CD4-positive, alpha-beta T cell (primary cell): ENCODE data around the gene CDH8. TPM values are rescaled to one million over a fixed set of nuclear protein-coding genes. Genes with fewer than 3 reads are reported as not detected.

ENCODE experiments used
- ATAC-seq: fragments of 200-7000 bp; cut with Tn5 transposase; one replicate; pipeline ENCODE4 v1.10.0; 2022; ENCODE audit warnings: mild to moderate bottlenecking; ENCODE audit not compliant: poor library complexity
- CTCF ChIA-PET: fragments of 350-600 bp; sonication (Branson Sonifier 250); formaldehyde crosslinking; loops from one replicate; lab custom pipeline; 2021; ENCODE audit warnings: antibody characterized with exemption, inconsistent platforms; lab: Charles Lee
- POLR2A ChIA-PET: fragments of 350-600 bp; sonication (Branson Sonifier 250); formaldehyde crosslinking; loops from one replicate; lab custom pipeline; 2021; ENCODE audit warnings: antibody characterized with exemption, inconsistent platforms; lab: Charles Lee
- DNase-seq, 14 experiments: peaks; one replicate each; pipeline ENCODE4 v3.0.0-alpha.2; 2013 to 2020; ENCODE audit warnings: mixed read lengths in 2 of 14
- H3K27ac ChIP-seq, 2 donors: one replicate each; pipeline versions ENCODE4 v1.5.1 to v1.7.0; 2013; ENCODE audit warnings: low read length in 2 of 2, low read depth in 1 of 2, mild to moderate bottlenecking in 1 of 2
- H3K27me3 ChIP-seq, 2 experiments: 1 replicate in 1 of 2; 2 replicates in 1 of 2; pipeline versions ENCODE4 v1.6.1 to v1.7.0; 2013; ENCODE audit warnings: low read length in 2 of 2, control low read depth in 1 of 2, mild to moderate bottlenecking in 1 of 2, moderate library complexity in 1 of 2; ENCODE audit not compliant: insufficient read depth in 2 of 2, control insufficient read depth in 1 of 2
- H3K36me3 ChIP-seq: one replicate; pipeline ENCODE4 v1.6.1; 2013; ENCODE audit warnings: low read length, control low read depth; ENCODE audit not compliant: insufficient read depth
- H3K4me1 ChIP-seq: one replicate; pipeline ENCODE4 v1.6.1; 2013; ENCODE audit warnings: low read length, control low read depth; ENCODE audit not compliant: insufficient read depth
- H3K4me3 ChIP-seq: one replicate; pipeline ENCODE4 v1.5.1; 2013; ENCODE audit warnings: mild to moderate bottlenecking, low read length, moderate library complexity
- H3K9me3 ChIP-seq, 2 experiments: 1 replicate in 1 of 2; 2 replicates in 1 of 2; pipeline versions ENCODE4 v1.6.1 to v1.7.0; 2013; ENCODE audit warnings: low read length in 2 of 2, mild to moderate bottlenecking in 2 of 2, control low read depth in 1 of 2, moderate library complexity in 1 of 2; ENCODE audit not compliant: control insufficient read depth in 1 of 2, insufficient read depth in 1 of 2
- H3K27ac Mint-ChIP-seq: one replicate; pipeline ENCODE4 v1.8.0; 2020; ENCODE audit warnings: mixed read lengths
- H3K27me3 Mint-ChIP-seq: one replicate; pipeline ENCODE4 v1.8.0; 2021; ENCODE audit warnings: mixed read lengths
- H3K36me3 Mint-ChIP-seq: one replicate; pipeline ENCODE4 v1.8.0; 2021; ENCODE audit warnings: low read depth, mixed read lengths
- H3K4me1 Mint-ChIP-seq: one replicate; pipeline ENCODE4 v1.8.0; 2021; ENCODE audit warnings: low read depth, mixed read lengths
- H3K4me3 Mint-ChIP-seq: one replicate; pipeline ENCODE4 v1.8.0; 2020; ENCODE audit warnings: mild to moderate bottlenecking, mixed read lengths
- H3K9me3 Mint-ChIP-seq: one replicate; pipeline ENCODE4 v1.8.0; 2020; ENCODE audit warnings: mixed read lengths
- intact Hi-C, 2 experiments: fragments of 100-400 bp; cut with DNase I in 1 of 2; cut with micrococcal nuclease in 1 of 2; formaldehyde crosslinking; loops; one replicate each; pipeline versions ENCODE4 v1.15.1 to v1.9.0; 2023 to 2025; cut with DNase I, micrococcal nuclease
- total RNA-seq, 174 experiments: library from RNA in 2 of 174; stranded (reverse) in 2 of 174; gene quantifications; one replicate each; pipeline ENCODE4 v1.2.3 and lab custom pipeline; 2021 to 2026
- TF ChIP-seq, protein P1 (sequence below): fragments of 200-600 bp; IDR thresholded peaks from one replicate; pipeline ENCODE4 v1.8.0; 2022; ENCODE audit warnings: antibody characterized with exemption, mild to moderate bottlenecking

The CDH8 gene
- total RNA-seq, 2 experiments from 2014 or later = not detected

- POLR2A ChIA-PET = no interaction called here
- H3K36me3 ChIP-seq = no peaks in the 10 kb centered on the region
- H3K36me3 Mint-ChIP-seq = no peaks in the 10 kb centered on the region
- H3K27ac ChIP-seq = no peak overlapping the region
- H3K4me1 ChIP-seq = no peaks in the 10 kb centered on the region
- ATAC-seq = no peak
- intact Hi-C loops = no loop called here
- H3K27me3 ChIP-seq = no peaks in the 10 kb centered on the region
- no peaks in the 10 kb centered on the region for H3K27me3 Mint-ChIP-seq
- no peaks in the 10 kb centered on the region for H3K4me1 Mint-ChIP-seq
- H3K9me3 Mint-ChIP-seq = peaks cover 18% of the 10 kb centered on the region
- H3K27ac Mint-ChIP-seq = no peak overlapping the region
- H3K9me3 ChIP-seq = peaks cover 8 to 11% of the 10 kb centered on the region in 2 experiments
- CTCF ChIA-PET = no interaction called here
- no peak overlapping the region for H3K4me3 Mint-ChIP-seq
- TF ChIP-seq, protein P1, sequence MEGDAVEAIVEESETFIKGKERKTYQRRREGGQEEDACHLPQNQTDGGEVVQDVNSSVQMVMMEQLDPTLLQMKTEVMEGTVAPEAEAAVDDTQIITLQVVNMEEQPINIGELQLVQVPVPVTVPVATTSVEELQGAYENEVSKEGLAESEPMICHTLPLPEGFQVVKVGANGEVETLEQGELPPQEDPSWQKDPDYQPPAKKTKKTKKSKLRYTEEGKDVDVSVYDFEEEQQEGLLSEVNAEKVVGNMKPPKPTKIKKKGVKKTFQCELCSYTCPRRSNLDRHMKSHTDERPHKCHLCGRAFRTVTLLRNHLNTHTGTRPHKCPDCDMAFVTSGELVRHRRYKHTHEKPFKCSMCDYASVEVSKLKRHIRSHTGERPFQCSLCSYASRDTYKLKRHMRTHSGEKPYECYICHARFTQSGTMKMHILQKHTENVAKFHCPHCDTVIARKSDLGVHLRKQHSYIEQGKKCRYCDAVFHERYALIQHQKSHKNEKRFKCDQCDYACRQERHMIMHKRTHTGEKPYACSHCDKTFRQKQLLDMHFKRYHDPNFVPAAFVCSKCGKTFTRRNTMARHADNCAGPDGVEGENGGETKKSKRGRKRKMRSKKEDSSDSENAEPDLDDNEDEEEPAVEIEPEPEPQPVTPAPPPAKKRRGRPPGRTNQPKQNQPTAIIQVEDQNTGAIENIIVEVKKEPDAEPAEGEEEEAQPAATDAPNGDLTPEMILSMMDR = no peak
- no peak overlapping the region for H3K4me3 ChIP-seq
- DNase-seq = no peak
Measured at GRCh38 chr16:61909074-61909473, 127.2 kb downstream of the CDH8 start.

- H3K9me3 Mint-ChIP-seq = peaks cover 16% of the 10 kb centered on the region
- intact Hi-C loops = no loop called here
Measured at GRCh38 chr16:61908426-61908825, 127.8 kb downstream of the CDH8 start.

GRCh38 chr16:61901689-61902088, 134.5 kb downstream of the CDH8 start:
- no peak overlapping the region for H3K27ac Mint-ChIP-seq
- Histone ChIP-seq H3K9me3 (peaks cover 5 to 9% of the 10 kb centered on the region in 2 experiments), H3K27ac (no peak overlapping the region), H3K36me3 (no peaks in the 10 kb centered on the region), H3K4me3 (no peak overlapping the region), H3K4me1 (no peaks in the 10 kb centered on the region), H3K27me3 (no peaks in the 10 kb centered on the region)
- H3K36me3 Mint-ChIP-seq = no peaks in the 10 kb centered on the region
- intact Hi-C loops = no loop called here
- H3K4me1 Mint-ChIP-seq = no peaks in the 10 kb centered on the region
- ChIA-PET CTCF (no interaction called here), POLR2A (no interaction called here)
- no peak overlapping the region for H3K4me3 Mint-ChIP-seq
- H3K9me3 Mint-ChIP-seq = peaks cover 21% of the 10 kb centered on the region
- no peaks in the 10 kb centered on the region for H3K27me3 Mint-ChIP-seq
- no peak for ATAC-seq
- TF ChIP-seq, protein P1 = no peak
- DNase-seq = no peak

More at GRCh38 chr16:61908426-61908825, 127.8 kb downstream of the CDH8 start:
- H3K27me3 ChIP-seq = no peaks in the 10 kb centered on the region
- Mint-ChIP-seq H3K36me3 (no peaks in the 10 kb centered on the region), H3K27me3 (no peaks in the 10 kb centered on the region), H3K4me1 (no peaks in the 10 kb centered on the region), H3K27ac (no peak overlapping the region), H3K4me3 (no peak overlapping the region)
- TF ChIP-seq, protein P1 = no peak
- H3K4me3 ChIP-seq = no peak overlapping the region
- H3K36me3 ChIP-seq = no peaks in the 10 kb centered on the region
- ATAC-seq = no peak
- H3K27ac ChIP-seq = no peak overlapping the region
- DNase-seq = no peak
- no peaks in the 10 kb centered on the region for H3K4me1 ChIP-seq
- peaks cover 8 to 12% of the 10 kb centered on the region in 2 experiments for H3K9me3 ChIP-seq
- ChIA-PET CTCF (no interaction called here), POLR2A (no interaction called here)
